HCT116 (cell line): ENCODE data around the gene CAMTA2. TPM values are rescaled to one million over a fixed set of nuclear protein-coding genes. Genes with fewer than 3 reads are reported as not detected.
A peak's percentile ranks its signal among the peaks of the same experiment; 100 is the strongest.

Experiments
- ATAC-seq: fragments of 200-7000 bp; cut with Tn5 transposase; 2 replicates; pipeline ENCODE4 v1.9.1; 2020; ENCODE audit warnings: mild to moderate bottlenecking, moderate library complexity
- BruUV-seq: library from RNA; stranded (reverse); fragments of 400-500 nt; replicated peaks from 2 replicates; lab custom pipeline; 2021; lab: Mats Ljungman, UMichigan
- CTCF ChIA-PET: fragments of 300-600 bp; sonication (Branson Sonifier 250); formaldehyde crosslinking; loops from one replicate; lab custom pipeline; 2021; ENCODE audit warnings: antibody characterized with exemption; lab: Charles Lee
- POLR2A ChIA-PET: fragments of 300-600, 350-600 bp; sonication (Branson Sonifier 250); formaldehyde crosslinking; loops from one replicate; lab custom pipeline; 2021; ENCODE audit warnings: antibody characterized with exemption; lab: Charles Lee
- RAD21 ChIA-PET, 2 experiments: fragments of 300-600 bp; sonication (Branson Sonifier 250); formaldehyde crosslinking; loops; one replicate each; lab custom pipeline; 2023; ENCODE audit warnings: low total read pairs in 2 of 2; ENCODE audit not compliant: uncharacterized antibody in 2 of 2, unreplicated experiment in 2 of 2, low non-redundant PET in 1 of 2; lab: Charles Lee
- DNase-seq: peaks from one replicate; pipeline ENCODE4 v3.0.0-alpha.2; 2010; ENCODE audit warnings: low read depth, low spot score
- H2AFZ ChIP-seq: fragments of 200-600 bp; shearing (Covaris generic), sonication (generic); 2 replicates; pipeline ENCODE4 v1.6.1; 2017; ENCODE audit warnings: low read depth, mixed run types, mixed read lengths, antibody characterized with exemption, low read length; ENCODE audit not compliant: poor library complexity, severe bottlenecking
- H3K27ac ChIP-seq: 2 replicates; pipeline ENCODE4 v1.5.1; 2012; ENCODE audit warnings: low read depth, low read length
- H3K27me3 ChIP-seq: fragments of 200-600 bp; sonication (generic); 2 replicates; pipeline ENCODE4 v1.6.1; 2016; ENCODE audit warnings: mixed run types, low read length, mixed read lengths; ENCODE audit not compliant: insufficient read depth
- H3K36me3 ChIP-seq, 2 experiments: fragments of 200-500 bp in 1 of 2; fragments of 200-600 bp in 1 of 2; sonication (Bioruptor generic) in 1 of 2; sonication (generic) in 1 of 2; 2 replicates each; pipeline versions ENCODE4 v1.5.1 to v1.6.1; 2014 to 2016; ENCODE audit warnings: low read length in 2 of 2, inconsistent platforms in 1 of 2, mixed read lengths in 1 of 2, mixed run types in 1 of 2; ENCODE audit not compliant: insufficient read depth in 2 of 2, control insufficient read depth in 1 of 2
- H3K4me1 ChIP-seq, 2 experiments: fragments of 200-600 bp in 1 of 2; sonication (generic) in 1 of 2; 2 replicates each; pipeline versions ENCODE4 v1.5.1 to v1.6.1; 2012 to 2017; ENCODE audit warnings: low read length in 2 of 2, inconsistent platforms in 1 of 2, mild to moderate bottlenecking in 1 of 2, mixed read lengths in 1 of 2, mixed run types in 1 of 2, moderate library complexity in 1 of 2; ENCODE audit not compliant: insufficient read depth in 2 of 2, control insufficient read depth in 1 of 2
- H3K4me2 ChIP-seq: fragments of 200-600 bp; sonication (generic); 2 replicates; pipeline ENCODE4 v1.6.1; 2017; ENCODE audit warnings: mixed run types, low read length, mixed read lengths
- H3K4me3 ChIP-seq, 2 experiments: fragments of 200-600 bp in 1 of 2; sonication (generic) in 1 of 2; replicated peaks in 1 of 2; 2 replicates each; pipeline ENCODE4 v1.5.1; 2011 to 2016; ENCODE audit warnings: low read length in 2 of 2, control low read depth in 1 of 2, low read depth in 1 of 2, mild to moderate bottlenecking in 1 of 2, mixed read lengths in 1 of 2, mixed run types in 1 of 2
- H3K79me2 ChIP-seq: fragments of 200-600 bp; sonication (generic); 2 replicates; pipeline ENCODE4 v1.6.1; 2017; ENCODE audit warnings: mild to moderate bottlenecking, mixed run types, low read length, moderate library complexity, mixed read lengths; ENCODE audit not compliant: insufficient read depth
- H3K9ac ChIP-seq: fragments of 200-600 bp; sonication (generic); 2 replicates; pipeline ENCODE4 v1.6.1; 2016; ENCODE audit warnings: low read length, mixed read lengths
- H3K9me2 ChIP-seq: fragments of 200-600 bp; sonication (generic), shearing (Covaris generic); 2 replicates; pipeline ENCODE4 v1.6.1; 2017; ENCODE audit warnings: mixed run types, mild to moderate bottlenecking, moderate library complexity; ENCODE audit not compliant: insufficient read depth
- H3K9me3 ChIP-seq, 2 experiments: fragments of 200-500 bp in 1 of 2; fragments of 200-600 bp in 1 of 2; sonication (Bioruptor generic) in 1 of 2; sonication (generic) in 1 of 2; 2 replicates each; pipeline ENCODE4 v1.6.1; 2014 to 2017; ENCODE audit warnings: low read length in 2 of 2, mixed read lengths in 2 of 2, inconsistent platforms in 1 of 2, low read depth in 1 of 2, mild to moderate bottlenecking in 1 of 2, mixed run types in 1 of 2, moderate library complexity in 1 of 2; ENCODE audit not compliant: control insufficient read depth in 1 of 2, insufficient read depth in 1 of 2
- H4K20me1 ChIP-seq: fragments of 200-600 bp; sonication (generic), shearing (Covaris generic); 2 replicates; pipeline ENCODE4 v1.6.1; 2017; ENCODE audit warnings: mixed run types, mild to moderate bottlenecking, moderate library complexity; ENCODE audit not compliant: insufficient read depth
- ATF3 ChIP-seq: IDR thresholded peaks from 2 replicates; pipeline ENCODE4 v1.6.1; 2012
- CBX3 ChIP-seq: IDR thresholded peaks from 2 replicates; pipeline ENCODE4 v1.6.1; 2012; ENCODE audit warnings: low read depth
- CTCF ChIP-seq, 3 experiments: fragments of 200-600 bp in 1 of 3; sonication (generic) in 1 of 3; IDR thresholded peaks in 2 of 3; conservative IDR thresholded peaks in 1 of 3; 2 replicates each; pipeline ENCODE4 v1.5.1; 2012 to 2017; ENCODE audit warnings: low read depth in 2 of 3, low read length in 2 of 3, antibody characterized with exemption in 1 of 3, borderline replicate concordance in 1 of 3, control low read depth in 1 of 3, mild to moderate bottlenecking in 1 of 3, mixed read lengths in 1 of 3, mixed run types in 1 of 3, moderate library complexity in 1 of 3; ENCODE audit not compliant: insufficient read depth in 1 of 3
- EZH2phosphoT487 ChIP-seq: fragments of 200-600 bp; IDR thresholded peaks from 2 replicates; pipeline ENCODE4 v1.6.1; 2018; ENCODE audit warnings: antibody characterized with exemption, borderline replicate concordance
- FOSL1 ChIP-seq: IDR thresholded peaks from 2 replicates; pipeline ENCODE4 v1.6.1; 2012; ENCODE audit warnings: low read depth
- JUND ChIP-seq: IDR thresholded peaks from 2 replicates; pipeline ENCODE4 v1.6.1; 2012
- MAX ChIP-seq: IDR thresholded peaks from 2 replicates; pipeline ENCODE4 v1.6.1; 2012
- POLR2A ChIP-seq: IDR thresholded peaks from 2 replicates; pipeline ENCODE4 v1.7.0; 2011; ENCODE audit warnings: borderline replicate concordance; ENCODE audit not compliant: insufficient read depth, insufficient read length; ENCODE audit errors: extremely low read depth
- POLR2AphosphoS5 ChIP-seq: IDR thresholded peaks from 2 replicates; pipeline ENCODE4 v1.6.1; 2011; ENCODE audit warnings: mild to moderate bottlenecking, low read depth, low read length, moderate library complexity
- RAD21 ChIP-seq: IDR thresholded peaks from 2 replicates; pipeline ENCODE4 v1.6.1; 2012; ENCODE audit warnings: low read depth, mild to moderate bottlenecking
- REST ChIP-seq: IDR thresholded peaks from 2 replicates; pipeline ENCODE4 v1.6.1; 2012; ENCODE audit warnings: low read depth
- SIN3A ChIP-seq: IDR thresholded peaks from 2 replicates; pipeline ENCODE4 v1.6.1; 2012; ENCODE audit warnings: low read depth
- SP1 ChIP-seq: IDR thresholded peaks from 2 replicates; pipeline ENCODE4 v1.6.1; 2012; ENCODE audit warnings: low read depth
- SRF ChIP-seq: IDR thresholded peaks from 2 replicates; pipeline ENCODE4 v1.6.1; 2012; ENCODE audit warnings: low read depth
- YY1 ChIP-seq: IDR thresholded peaks from 2 replicates; pipeline ENCODE4 v1.6.1; 2011; ENCODE audit warnings: low read length, low read depth, moderate library complexity, mild to moderate bottlenecking; ENCODE audit not compliant: insufficient replicate concordance; ENCODE audit errors: extremely low read depth
- ZBTB33 ChIP-seq: IDR thresholded peaks from 2 replicates; pipeline ENCODE4 v1.6.1; 2011; ENCODE audit warnings: mild to moderate bottlenecking, low read length, moderate library complexity; ENCODE audit not compliant: insufficient replicate concordance; ENCODE audit errors: extremely low read depth
- ZNF274 ChIP-seq: fragments of 200-500 bp; sonication (Bioruptor generic); IDR thresholded peaks from 2 replicates; pipeline ENCODE4 v1.6.1; 2014; ENCODE audit warnings: mild to moderate bottlenecking, low read depth, low read length, inconsistent platforms
- intact Hi-C: fragments of 100-400 bp; cut with micrococcal nuclease; formaldehyde crosslinking; loops from 2 replicates; pipeline ENCODE4 v1.10.0; 2022
- total RNA-seq: library from RNA; stranded (reverse); gene quantifications from one replicate; pipeline ENCODE4 v1.2.1, GENCODE V29; 2021; ENCODE audit not compliant: unreplicated experiment

The CAMTA2 gene
- total RNA-seq, 1 experiment from 2014 or later, result 37.8 TPM

- ChIA-PET CTCF (no interaction called here), POLR2A (no interaction called here), RAD21 (no interaction called here)
- Histone ChIP-seq H4K20me1 (no peaks in the 10 kb centered on the region), H3K9me3 (no peaks in the 10 kb centered on the region), H3K4me1 (peaks cover 16 to 38% of the 10 kb centered on the region in 2 experiments), H3K4me2 (peak overlapping the region; percentile 100), H3K9me2 (no peaks in the 10 kb centered on the region), H3K79me2 (peaks cover 46% of the 10 kb centered on the region), H2AFZ (no peak overlapping the region), H3K9ac (peak overlapping the region; percentile 96), H3K4me3 (peak overlapping the region; percentile 86 to 93; a peak in 3 of 4 replicates), H3K27ac (no peak overlapping the region), H3K36me3 (peaks cover 0 to 21% of the 10 kb centered on the region in 2 experiments; a peak in 1 of 4 replicates), H3K27me3 (no peaks in the 10 kb centered on the region)
- no TSS peak for BruUV-seq
- intact Hi-C loops, result no loop called here
- no peak for ATAC-seq
- DNase-seq, result no peak
- no peak for TF ChIP-seq ZNF274
- TF ChIP-seq RAD21, result no peak
- no peak for TF ChIP-seq ATF3
- no peak for TF ChIP-seq EZH2phosphoT487
- no peak for TF ChIP-seq MAX
- no peak for TF ChIP-seq FOSL1
- no peak for TF ChIP-seq POLR2AphosphoS5
- no peak for TF ChIP-seq SRF
- no peak for TF ChIP-seq YY1
- no peak for TF ChIP-seq REST
- TF ChIP-seq CBX3, result no peak
- no peak for TF ChIP-seq SIN3A
- TF ChIP-seq POLR2A, result no peak
- no peak for TF ChIP-seq SP1
- no peak for TF ChIP-seq ZBTB33
- no peak for TF ChIP-seq JUND
- TF ChIP-seq CTCF (IDR thresholded peaks at IDR 0.05 in 2 of 3, conservative IDR thresholded peaks at IDR 0.05 in 1 of 3; ENCODE audit: borderline replicate concordance in 1 of 3, insufficient read depth in 1 of 3, low read depth in 2 of 3, low read length in 2 of 3), result no peak
Measured at GRCh38 chr17:4938069-4938491, 49.4 kb downstream of the CAMTA2 start.
